ENCODE measurements around the gene SLC25A19.

SLC25A19 gene

GRCh38 chr17:75319904-75320691 is 30.9 kb upstream of the SLC25A19 start:
- H3K36me3 ChIP-seq (ENCODE audit: control insufficient read depth in 5 of 5, insufficient read depth in 5 of 5, low read length in 5 of 5) = peaks cover 0 to 51% (median 42%) of the 10 kb centered on the region in 5 donors
- no peak overlapping the region for H3K27ac ChIP-seq (ENCODE audit: low read depth, low read length)
- H3K27me3 ChIP-seq (ENCODE audit: control insufficient read depth in 5 of 5, insufficient read depth in 4 of 5, low read length in 5 of 5) = no peaks in the 10 kb centered on the region
- no peak overlapping the region for H3K4me3 ChIP-seq (ENCODE audit: low read depth in 1 of 5, low read length in 5 of 5)
- H3K9ac ChIP-seq (ENCODE audit: low read length in 5 of 5) = no peak overlapping the region
- no peaks in the 10 kb centered on the region for H3K9me3 ChIP-seq (ENCODE audit: control insufficient read depth in 5 of 5, low read length in 5 of 5)
- peaks cover 2 to 30% (median 17%) of the 10 kb centered on the region in 5 donors for H3K4me1 ChIP-seq (ENCODE audit: control insufficient read depth in 5 of 5, insufficient read depth in 5 of 5, low read length in 5 of 5)

- H3K9ac ChIP-seq (ENCODE audit: low read length in 5 of 5) = peak overlapping the region in 2 of 5 donors; percentile 14 to 23
- no peaks in the 10 kb centered on the region for H3K9me3 ChIP-seq (ENCODE audit: control insufficient read depth in 5 of 5, low read length in 5 of 5)
- H3K36me3 ChIP-seq (ENCODE audit: control insufficient read depth in 5 of 5, insufficient read depth in 5 of 5, low read length in 5 of 5) = peaks cover 0 to 47% (median 38%) of the 10 kb centered on the region in 5 donors
- H3K4me3 ChIP-seq (ENCODE audit: low read depth in 1 of 5, low read length in 5 of 5) = no peak overlapping the region
- peaks cover 2 to 38% (median 24%) of the 10 kb centered on the region in 5 donors for H3K4me1 ChIP-seq (ENCODE audit: control insufficient read depth in 5 of 5, insufficient read depth in 5 of 5, low read length in 5 of 5)
- no peak overlapping the region for H3K27ac ChIP-seq (ENCODE audit: low read depth, low read length)
- H3K27me3 ChIP-seq (ENCODE audit: control insufficient read depth in 5 of 5, insufficient read depth in 4 of 5, low read length in 5 of 5) = no peaks in the 10 kb centered on the region
Measured at GRCh38 chr17:75318615-75319222, 29.5 kb upstream of the SLC25A19 start.

- Histone ChIP-seq H3K4me1 (ENCODE audit: control insufficient read depth in 5 of 5, insufficient read depth in 5 of 5, low read length in 5 of 5) (peaks cover 1 to 37% (median 22%) of the 10 kb centered on the region in 5 donors), H3K4me3 (ENCODE audit: low read depth in 1 of 5, low read length in 5 of 5) (no peak overlapping the region), H3K27me3 (ENCODE audit: control insufficient read depth in 5 of 5, insufficient read depth in 4 of 5, low read length in 5 of 5) (no peaks in the 10 kb centered on the region), H3K9me3 (ENCODE audit: control insufficient read depth in 5 of 5, low read length in 5 of 5) (no peaks in the 10 kb centered on the region), H3K27ac (ENCODE audit: low read depth, low read length) (no peak overlapping the region), H3K36me3 (ENCODE audit: control insufficient read depth in 5 of 5, insufficient read depth in 5 of 5, low read length in 5 of 5) (peaks cover 0 to 47% (median 36%) of the 10 kb centered on the region in 5 donors), H3K9ac (ENCODE audit: low read length in 5 of 5) (peak overlapping the region in 2 of 5 donors; percentile 14 to 23)
Measured at GRCh38 chr17:75318211-75318610, 29.0 kb upstream of the SLC25A19 start.

DNA sequence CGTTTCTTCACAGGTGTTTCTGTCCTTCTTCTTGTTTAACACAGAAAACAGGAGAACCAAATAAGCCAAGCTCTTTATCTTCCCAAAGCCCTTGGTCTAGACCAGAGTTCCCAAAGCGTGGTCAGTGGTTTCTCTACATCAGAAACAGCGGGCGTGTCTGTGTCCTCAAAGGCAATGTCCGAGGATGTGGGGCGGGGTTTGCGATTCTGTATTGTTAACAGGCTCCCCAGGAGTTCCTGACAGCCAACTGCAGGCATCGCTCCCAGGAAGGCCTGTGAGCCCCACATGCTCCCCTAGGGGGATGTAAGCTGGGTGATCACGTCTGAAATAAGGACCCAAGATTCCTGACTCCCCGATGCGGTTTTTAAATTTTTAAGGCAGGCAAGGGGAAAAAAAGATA is 28.4 kb upstream of the SLC25A19 start:
- no peaks in the 10 kb centered on the region for H3K27me3 ChIP-seq (ENCODE audit: control insufficient read depth in 5 of 5, insufficient read depth in 4 of 5, low read length in 5 of 5)
- H3K4me1 ChIP-seq (ENCODE audit: control insufficient read depth in 5 of 5, insufficient read depth in 5 of 5, low read length in 5 of 5) = peaks cover 0 to 41% (median 25%) of the 10 kb centered on the region in 5 donors
- peaks cover 0 to 47% (median 36%) of the 10 kb centered on the region in 5 donors for H3K36me3 ChIP-seq (ENCODE audit: control insufficient read depth in 5 of 5, insufficient read depth in 5 of 5, low read length in 5 of 5)
- H3K9me3 ChIP-seq (ENCODE audit: control insufficient read depth in 5 of 5, low read length in 5 of 5) = no peaks in the 10 kb centered on the region
- peak overlapping the region in 1 of 5 donors; percentile 20 for H3K9ac ChIP-seq (ENCODE audit: low read length in 5 of 5)
- H3K4me3 ChIP-seq (ENCODE audit: low read depth in 1 of 5, low read length in 5 of 5) = no peak overlapping the region
- no peak overlapping the region for H3K27ac ChIP-seq (ENCODE audit: low read depth, low read length)

GRCh38 chr17:75316253-75316652 is 27.0 kb upstream of the SLC25A19 start:
- peaks cover 0 to 39% (median 30%) of the 10 kb centered on the region in 5 donors for H3K36me3 ChIP-seq (ENCODE audit: control insufficient read depth in 5 of 5, insufficient read depth in 5 of 5, low read length in 5 of 5)
- H3K9ac ChIP-seq (ENCODE audit: low read length in 5 of 5) = no peak overlapping the region
- no peaks in the 10 kb centered on the region for H3K9me3 ChIP-seq (ENCODE audit: control insufficient read depth in 5 of 5, low read length in 5 of 5)
- no peaks in the 10 kb centered on the region for H3K27me3 ChIP-seq (ENCODE audit: control insufficient read depth in 5 of 5, insufficient read depth in 4 of 5, low read length in 5 of 5)
- H3K27ac ChIP-seq (ENCODE audit: low read depth, low read length) = no peak overlapping the region
- H3K4me3 ChIP-seq (ENCODE audit: low read depth in 1 of 5, low read length in 5 of 5) = no peak overlapping the region
- peaks cover 0 to 49% (median 33%) of the 10 kb centered on the region in 5 donors for H3K4me1 ChIP-seq (ENCODE audit: control insufficient read depth in 5 of 5, insufficient read depth in 5 of 5, low read length in 5 of 5)

DNA sequence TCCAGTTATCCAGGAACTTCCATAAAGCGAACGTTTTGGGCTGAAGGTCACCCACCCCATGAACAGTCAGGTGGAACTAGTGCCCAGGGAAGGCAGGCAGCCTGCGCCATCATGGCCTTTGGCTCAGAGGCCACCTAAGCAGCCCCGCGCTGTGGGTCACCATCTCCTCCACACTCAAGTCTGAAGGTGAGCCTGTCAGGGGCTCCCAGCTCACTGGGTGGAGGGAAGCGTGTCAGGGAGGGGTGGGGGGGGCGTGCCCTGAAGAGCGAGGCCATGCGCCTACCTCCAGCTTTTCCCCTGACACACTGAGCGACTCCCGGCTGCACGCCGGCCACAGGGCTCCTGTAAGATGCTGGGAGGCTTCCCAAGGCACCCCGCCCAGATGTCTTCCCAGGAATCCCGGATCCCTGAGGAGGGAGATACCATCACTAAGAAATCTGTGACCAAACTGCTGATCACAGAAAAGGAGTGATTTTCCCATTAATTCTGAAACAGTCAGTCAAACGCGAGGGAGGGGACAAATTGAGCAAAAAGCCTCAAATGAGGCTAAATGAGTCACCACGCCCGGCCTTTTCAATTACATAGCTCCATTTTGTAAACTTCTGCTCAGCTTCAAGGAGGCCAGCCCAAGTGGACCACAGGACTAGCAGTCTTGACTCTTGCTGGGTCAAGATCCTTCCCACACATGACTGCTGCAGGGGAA is 26.5 kb upstream of the SLC25A19 start:
- no peaks in the 10 kb centered on the region for H3K9me3 ChIP-seq (ENCODE audit: control insufficient read depth in 5 of 5, low read length in 5 of 5)
- peaks cover 0 to 34% (median 25%) of the 10 kb centered on the region in 5 donors for H3K36me3 ChIP-seq (ENCODE audit: control insufficient read depth in 5 of 5, insufficient read depth in 5 of 5, low read length in 5 of 5)
- H3K4me1 ChIP-seq (ENCODE audit: control insufficient read depth in 5 of 5, insufficient read depth in 5 of 5, low read length in 5 of 5) = peaks cover 0 to 49% (median 34%) of the 10 kb centered on the region in 5 donors
- no peak overlapping the region for H3K9ac ChIP-seq (ENCODE audit: low read length in 5 of 5)
- no peaks in the 10 kb centered on the region for H3K27me3 ChIP-seq (ENCODE audit: control insufficient read depth in 5 of 5, insufficient read depth in 4 of 5, low read length in 5 of 5)
- no peak overlapping the region for H3K27ac ChIP-seq (ENCODE audit: low read depth, low read length)
- no peak overlapping the region for H3K4me3 ChIP-seq (ENCODE audit: low read depth in 1 of 5, low read length in 5 of 5)

- Histone ChIP-seq H3K36me3 (ENCODE audit: control insufficient read depth in 5 of 5, insufficient read depth in 5 of 5, low read length in 5 of 5) (peaks cover 0 to 19% (median 14%) of the 10 kb centered on the region in 5 donors), H3K9me3 (ENCODE audit: control insufficient read depth in 5 of 5, low read length in 5 of 5) (no peaks in the 10 kb centered on the region), H3K27me3 (ENCODE audit: control insufficient read depth in 5 of 5, insufficient read depth in 4 of 5, low read length in 5 of 5) (no peaks in the 10 kb centered on the region), H3K9ac (ENCODE audit: low read length in 5 of 5) (no peak overlapping the region), H3K4me1 (ENCODE audit: control insufficient read depth in 5 of 5, insufficient read depth in 5 of 5, low read length in 5 of 5) (peaks cover 4 to 60% (median 48%) of the 10 kb centered on the region in 5 donors), H3K4me3 (ENCODE audit: low read depth in 1 of 5, low read length in 5 of 5) (no peak overlapping the region), H3K27ac (ENCODE audit: low read depth, low read length) (peak overlapping the region; percentile 30)
Measured at GRCh38 chr17:75313941-75314551, 24.8 kb upstream of the SLC25A19 start.

DNA sequence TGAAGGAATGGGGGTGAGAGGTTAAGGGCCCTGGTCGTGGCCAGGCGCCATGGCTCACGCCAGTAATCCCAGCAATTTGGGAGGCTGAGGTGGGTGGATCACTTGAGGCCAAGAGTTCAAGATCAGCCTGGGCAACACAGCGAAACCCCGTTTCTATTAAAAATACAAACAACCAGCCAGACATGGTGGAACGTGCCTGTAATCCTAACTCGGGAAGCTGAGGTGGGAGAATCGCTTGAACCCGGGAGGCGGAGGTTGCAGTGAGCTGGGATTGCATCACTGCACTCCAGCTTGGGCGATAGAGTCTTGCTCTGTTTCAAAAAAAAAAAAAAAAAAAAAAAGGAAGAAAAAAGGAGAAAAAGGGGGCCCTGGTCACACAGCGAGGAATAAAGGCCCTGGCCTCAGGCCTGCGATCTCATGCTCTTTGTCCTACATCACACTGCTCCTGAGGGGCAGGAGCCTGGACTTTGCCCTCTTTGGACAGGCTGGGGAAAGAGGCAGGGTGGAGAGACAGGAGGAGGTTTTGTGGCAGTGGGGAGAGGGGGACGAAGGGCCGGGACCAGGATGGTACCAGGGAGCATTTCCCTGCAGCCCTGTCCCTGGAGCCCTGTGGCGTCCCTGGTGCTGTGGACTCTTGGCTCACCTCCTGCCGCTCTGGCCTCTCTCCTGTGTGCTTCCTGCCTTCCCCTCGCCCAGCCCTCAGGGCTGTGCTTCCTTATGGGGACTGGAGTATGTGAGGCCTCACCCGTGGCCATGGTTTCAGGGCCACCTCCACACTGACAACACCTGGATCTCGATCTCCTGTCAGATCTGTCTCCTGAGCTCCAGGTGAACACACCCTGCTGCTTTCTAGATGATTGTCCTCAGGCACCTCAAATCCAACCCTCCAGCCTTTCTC is 19.7 kb upstream of the SLC25A19 start:
- peak overlapping the region; percentile 81 for H3K27ac ChIP-seq (ENCODE audit: low read depth, low read length)
- H3K9ac ChIP-seq (ENCODE audit: low read length in 5 of 5) = peak overlapping the region in 4 of 5 donors; percentile 48 to 74 (median 54)
- no peaks in the 10 kb centered on the region for H3K27me3 ChIP-seq (ENCODE audit: control insufficient read depth in 5 of 5, insufficient read depth in 4 of 5, low read length in 5 of 5)
- H3K4me3 ChIP-seq (ENCODE audit: low read depth in 1 of 5, low read length in 5 of 5) = peak overlapping the region in 3 of 5 donors; percentile 22 to 53 (median 34)
- H3K36me3 ChIP-seq (ENCODE audit: control insufficient read depth in 5 of 5, insufficient read depth in 5 of 5, low read length in 5 of 5) = no peaks in the 10 kb centered on the region
- peaks cover 7 to 50% (median 43%) of the 10 kb centered on the region in 5 donors for H3K4me1 ChIP-seq (ENCODE audit: control insufficient read depth in 5 of 5, insufficient read depth in 5 of 5, low read length in 5 of 5)
- no peaks in the 10 kb centered on the region for H3K9me3 ChIP-seq (ENCODE audit: control insufficient read depth in 5 of 5, low read length in 5 of 5)
